HG03460 (cell line): ENCODE results near the gene MDP1.
A peak's percentile ranks its signal among the peaks of the same experiment; 100 is the strongest.

Experiments used
- ATAC-seq: cut with Tn5 transposase; IDR thresholded peaks from one replicate; pipeline ENCODE4 v1.9.1; 2021; ENCODE audit not compliant: unreplicated experiment

MDP1 gene

DNA sequence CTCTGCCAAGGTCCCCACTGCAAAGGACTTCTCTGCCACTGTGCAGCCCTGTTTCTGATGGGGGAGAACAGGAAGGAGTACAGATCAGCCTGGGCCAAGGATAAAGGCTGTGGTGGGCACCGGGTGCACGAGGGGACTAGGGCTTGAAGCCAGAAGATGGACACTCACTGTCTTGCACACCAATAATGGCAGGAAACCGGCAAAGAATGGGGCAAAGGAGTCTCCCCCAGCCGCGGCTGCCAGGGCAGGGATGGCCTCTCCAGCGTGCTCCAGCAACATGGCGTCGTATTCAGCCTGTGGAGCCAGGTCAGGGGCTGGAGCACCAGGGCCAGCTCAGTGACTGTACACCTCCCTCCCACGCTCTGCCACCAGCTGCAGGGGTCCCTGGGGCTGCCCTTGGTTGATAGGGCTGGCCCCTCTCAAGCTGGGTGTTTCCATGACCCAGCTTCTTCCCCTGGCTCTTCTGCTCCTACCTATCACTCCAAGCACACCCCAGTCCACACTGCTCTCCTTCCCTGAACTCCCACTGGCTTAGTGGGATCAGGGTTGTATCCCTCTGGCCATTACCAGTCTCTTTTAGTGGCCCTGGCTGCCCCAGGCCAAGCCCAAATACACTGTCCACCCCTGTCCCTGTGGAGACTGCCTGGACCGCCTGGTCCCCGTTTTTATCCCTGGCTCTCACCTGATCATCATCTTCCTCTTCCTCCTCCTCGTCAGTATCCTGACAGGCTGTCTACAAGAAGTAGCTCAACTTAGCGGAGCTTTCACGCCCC lies 33.6 kb downstream of the MDP1 start:
- ATAC-seq: no peak

DNA sequence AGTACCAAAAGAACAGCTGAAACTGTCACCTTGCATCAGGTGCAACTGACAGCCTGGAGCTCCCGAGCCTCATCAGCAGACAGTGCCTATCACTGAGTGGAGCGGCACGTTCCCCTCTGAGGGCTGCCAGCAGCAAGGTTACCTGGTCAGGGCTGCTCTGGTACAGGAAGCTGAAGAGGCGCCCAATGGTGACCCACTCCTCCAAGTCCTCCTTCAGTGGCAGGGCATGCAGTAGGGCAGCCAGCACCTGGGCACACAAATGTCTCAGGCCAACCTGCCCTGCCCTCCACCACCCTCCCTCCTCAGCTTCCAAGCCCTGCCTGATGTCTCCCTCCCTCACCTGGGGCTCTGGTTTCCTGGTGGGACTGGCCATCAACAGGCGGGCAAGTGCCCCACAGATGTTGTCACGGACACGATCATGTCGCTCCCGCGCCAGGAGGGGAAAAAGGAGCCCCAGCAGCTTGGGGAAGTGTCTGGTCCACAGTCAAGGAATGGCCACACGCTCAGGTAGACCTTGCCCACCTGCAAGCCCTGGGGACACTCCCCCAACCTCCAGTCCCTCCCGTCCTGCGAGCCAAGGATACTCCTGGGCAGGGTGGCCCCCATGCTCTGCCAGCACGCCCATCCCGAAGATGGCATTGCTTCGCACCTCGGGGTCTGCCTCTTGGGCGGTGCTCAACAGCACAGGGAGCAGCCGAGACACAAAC lies 34.3 kb downstream of the MDP1 start:
- ATAC-seq: no peak

DNA sequence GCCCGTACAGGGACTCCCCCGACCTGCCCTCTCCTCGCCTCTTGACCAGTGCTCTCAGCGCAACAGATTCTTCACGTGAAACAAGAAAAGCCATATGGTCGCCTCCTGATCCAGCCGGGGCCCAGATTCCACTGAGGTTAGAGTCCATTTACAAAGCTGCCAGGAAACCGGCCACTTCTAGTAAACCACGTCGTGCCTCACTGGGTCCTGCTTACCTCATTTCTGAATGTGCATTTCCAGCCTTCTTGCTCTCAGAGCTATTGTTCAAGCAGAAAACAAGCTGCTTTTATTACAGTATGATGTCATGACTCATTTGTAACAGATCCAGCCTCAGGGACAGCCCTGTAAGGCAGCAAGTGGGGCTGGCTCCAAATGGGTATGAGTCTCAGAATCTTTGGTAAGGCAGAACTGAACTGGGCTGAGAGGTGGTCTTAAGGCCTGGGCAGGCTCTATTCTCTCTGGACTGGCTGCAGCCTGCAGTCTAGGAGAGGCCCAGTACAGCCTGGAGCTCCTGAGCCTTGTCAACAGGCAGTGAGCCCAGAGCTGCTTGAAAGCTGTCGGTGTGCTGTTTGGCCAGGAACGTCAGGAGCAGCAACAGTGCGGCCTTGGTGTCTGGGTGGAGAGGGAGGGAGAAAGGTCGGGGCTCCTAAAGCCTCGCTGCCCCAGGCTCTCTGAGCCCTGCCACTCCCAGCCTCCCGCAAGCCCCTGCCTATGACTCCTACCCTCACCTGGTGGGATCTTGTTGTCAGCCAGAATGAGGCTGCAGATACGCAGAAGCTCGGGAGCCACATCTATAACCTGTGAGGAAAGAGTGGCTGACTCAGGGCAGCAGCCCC lies 35.7 kb downstream of the MDP1 start:
- no peak for ATAC-seq

DNA sequence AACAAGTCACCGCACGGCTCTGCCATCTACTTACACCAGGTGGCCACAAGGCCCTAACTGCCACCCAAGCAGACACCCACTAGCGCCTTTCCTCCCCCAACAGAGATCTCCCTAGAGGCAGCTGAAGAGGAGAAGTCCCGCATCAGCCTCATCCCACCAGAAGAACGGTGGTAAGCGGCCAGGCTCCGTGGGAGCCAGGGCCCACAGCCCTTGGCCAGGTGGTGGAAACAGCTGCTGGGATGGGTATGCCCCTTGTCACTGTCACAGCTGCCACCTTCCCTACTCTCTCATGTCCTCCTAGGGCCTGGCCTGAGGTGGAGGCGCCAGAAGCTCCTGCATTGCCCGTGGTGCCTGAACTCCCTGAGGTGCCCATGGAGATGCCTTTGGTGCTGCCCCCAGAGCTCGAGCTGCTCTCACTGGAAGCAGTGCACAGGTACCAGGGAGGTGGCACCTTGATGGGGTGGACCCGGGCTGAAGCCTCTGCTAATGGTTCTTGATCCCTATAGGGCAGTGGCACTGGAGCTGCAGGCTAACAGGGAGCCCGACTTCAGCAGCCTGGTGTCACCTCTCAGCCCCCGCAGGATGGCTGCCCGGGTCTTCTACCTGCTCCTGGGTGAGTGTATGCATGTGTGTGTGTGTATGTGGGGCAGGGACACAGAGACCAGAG lies 36.4 kb downstream of the MDP1 start:
- no peak for ATAC-seq

DNA sequence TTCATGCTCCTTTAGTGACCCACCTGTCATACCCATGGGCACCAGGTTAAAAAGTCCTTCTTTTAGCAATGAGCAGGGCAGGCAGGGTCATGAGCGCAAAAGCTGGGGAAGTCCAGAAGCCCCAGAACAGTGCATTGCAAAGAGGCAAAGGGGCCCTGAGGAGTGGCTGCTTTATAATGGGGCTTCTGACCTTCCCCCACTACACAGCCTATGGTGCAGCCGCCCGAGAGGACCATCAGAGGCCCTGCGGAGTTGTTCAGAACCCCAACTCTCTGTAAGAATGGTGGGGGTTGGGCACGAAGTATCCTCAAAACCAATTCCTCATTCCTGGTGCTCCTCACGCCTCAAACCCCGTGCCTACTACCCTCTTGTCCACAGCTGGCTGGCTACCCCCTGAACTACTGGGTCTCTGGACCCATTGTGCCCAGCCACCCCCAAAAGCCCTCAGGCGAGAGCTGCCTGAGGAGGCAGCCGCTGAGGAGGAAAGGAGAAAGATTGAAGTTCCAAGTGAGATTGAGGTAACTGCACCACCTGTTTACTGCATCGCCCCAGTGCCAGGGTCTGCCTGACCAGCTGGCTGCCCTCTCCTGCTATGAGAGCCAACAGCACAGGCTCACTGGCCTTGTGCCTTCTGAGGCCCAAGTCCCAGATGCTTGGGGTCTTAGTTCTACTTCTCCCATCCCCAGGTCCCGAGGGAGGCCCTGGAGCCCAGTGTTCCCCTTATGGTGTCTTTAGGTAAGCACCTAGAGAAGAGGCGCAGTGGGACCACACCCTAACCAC lies 37.3 kb downstream of the MDP1 start:
- ATAC-seq: no peak

DNA sequence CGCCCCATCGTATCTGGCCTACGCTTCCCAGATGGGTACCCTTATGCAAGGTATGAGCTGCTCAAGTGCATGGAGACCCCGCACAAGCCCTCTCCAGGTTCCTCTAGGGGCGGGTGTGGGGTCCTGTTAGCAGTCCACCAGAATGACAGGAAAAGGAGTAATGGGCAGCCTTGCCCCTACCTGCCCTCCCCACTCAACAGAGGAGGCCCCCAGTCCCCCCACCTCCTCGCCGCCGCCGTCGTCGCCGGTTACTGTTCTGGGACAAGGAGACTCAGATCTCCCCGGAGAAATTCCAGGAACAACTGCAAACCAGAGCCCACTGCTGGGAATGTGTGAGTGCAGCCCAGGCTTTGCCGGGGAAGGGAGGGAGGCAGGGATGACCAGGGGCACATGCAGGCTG lies 38.0 kb downstream of the MDP1 start:
- no peak for ATAC-seq

DNA sequence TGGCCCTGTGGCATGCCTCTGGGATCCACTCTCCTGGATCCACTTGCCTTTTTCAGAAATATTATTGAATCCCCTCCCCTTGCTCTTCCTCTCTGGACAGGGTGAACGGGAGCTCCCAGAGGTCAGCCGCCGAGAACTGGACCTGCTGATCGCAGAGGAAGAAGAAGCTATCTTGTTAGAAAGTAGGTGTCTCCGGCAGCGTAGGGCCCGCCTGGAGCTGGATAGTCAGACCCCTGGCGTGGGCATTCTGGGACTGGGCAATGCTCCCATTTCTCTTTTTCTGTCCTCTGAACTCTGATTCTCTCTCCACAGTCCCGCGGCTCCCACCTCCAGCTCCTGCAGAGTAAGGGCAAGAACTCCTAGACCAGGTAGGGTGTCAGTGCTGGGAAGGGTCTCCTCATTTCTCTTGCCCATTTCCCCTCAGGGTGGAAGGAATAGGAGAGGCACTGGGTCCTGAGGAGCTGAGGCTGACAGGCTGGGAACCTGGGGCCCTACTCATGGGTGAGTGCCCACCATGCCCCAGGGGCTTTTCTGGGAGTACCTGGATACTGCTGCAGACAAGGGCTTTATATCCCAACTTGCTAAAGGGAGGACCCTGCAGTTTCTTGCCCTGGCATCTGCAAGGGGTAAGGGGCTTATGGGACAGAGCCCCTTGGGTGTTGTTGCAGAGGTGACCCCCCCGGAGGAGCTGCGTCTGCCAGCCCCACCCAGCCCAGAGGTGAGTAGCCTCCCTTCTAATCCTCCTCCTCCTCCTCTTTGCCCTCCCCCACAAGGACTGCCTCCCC lies 38.6 kb downstream of the MDP1 start:
- ATAC-seq: no peak

DNA sequence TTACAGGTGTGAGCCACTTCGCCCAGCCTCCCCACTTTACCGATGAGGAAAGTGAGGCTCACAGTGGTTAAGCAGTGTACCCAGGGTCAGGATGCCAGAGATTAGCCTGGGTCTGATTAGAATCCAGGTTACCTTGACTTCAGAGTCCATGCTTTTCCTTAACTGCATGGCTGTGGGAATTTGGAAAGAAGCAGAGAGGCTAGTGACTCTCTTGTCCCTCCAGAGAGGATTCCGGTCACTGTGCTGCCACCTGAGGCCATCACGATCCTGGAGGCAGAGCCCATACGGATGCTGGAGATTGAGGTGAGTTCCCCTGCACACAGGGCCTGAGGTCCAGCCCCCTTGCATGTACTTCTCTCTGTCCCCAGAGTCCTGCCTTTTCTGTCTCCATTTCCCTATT lies 39.3 kb downstream of the MDP1 start:
- ATAC-seq: no peak

DNA sequence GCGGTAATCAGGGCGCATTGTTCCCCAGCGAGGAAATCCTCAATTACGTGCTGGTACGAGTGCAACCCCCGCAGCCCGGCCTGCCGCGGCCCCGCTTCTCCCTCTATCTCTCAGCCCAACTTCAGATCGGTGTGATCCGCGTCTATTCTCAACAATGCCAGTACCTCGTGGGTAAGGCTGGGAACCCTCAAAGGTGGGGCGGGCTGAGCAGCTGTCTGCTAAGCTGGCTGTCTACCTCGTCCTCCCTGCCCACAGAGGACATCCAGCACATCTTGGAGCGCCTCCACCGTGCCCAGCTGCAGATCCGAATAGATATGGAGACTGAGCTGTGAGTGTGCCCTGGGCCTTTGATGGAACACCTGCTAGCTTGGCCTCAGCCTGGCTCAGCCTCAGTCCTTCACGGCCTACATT lies 43.0 kb downstream of the MDP1 start:
- no peak for ATAC-seq

DNA sequence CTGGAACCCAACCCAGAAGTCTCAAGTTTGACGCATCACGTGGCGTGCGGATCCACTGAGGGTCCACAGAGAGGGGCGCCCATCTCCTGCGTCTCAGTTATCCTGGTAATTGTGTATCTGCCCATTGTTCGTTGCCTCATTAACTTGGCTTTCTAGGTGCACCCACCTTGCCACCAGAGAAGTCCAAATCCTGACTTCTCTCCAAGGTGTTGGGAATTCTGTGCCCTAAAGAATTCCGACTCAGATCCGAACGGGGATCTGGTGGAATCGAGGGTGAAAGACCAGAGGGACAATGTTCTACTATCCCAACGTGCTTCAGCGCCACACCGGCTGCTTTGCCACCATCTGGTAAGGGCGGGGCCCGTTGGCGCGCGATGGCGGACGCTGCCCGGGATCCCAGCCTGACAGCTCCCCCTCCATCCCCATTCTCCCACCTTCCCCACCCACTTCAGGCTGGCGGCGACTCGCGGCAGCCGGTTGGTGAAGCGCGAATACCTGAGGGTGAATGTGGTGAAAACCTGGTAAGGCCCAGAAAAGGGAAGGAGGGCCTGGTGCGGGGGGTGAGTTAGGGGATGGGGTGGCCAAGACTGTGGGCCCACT lies 43.5 kb downstream of the MDP1 start:
- no peak for ATAC-seq

DNA sequence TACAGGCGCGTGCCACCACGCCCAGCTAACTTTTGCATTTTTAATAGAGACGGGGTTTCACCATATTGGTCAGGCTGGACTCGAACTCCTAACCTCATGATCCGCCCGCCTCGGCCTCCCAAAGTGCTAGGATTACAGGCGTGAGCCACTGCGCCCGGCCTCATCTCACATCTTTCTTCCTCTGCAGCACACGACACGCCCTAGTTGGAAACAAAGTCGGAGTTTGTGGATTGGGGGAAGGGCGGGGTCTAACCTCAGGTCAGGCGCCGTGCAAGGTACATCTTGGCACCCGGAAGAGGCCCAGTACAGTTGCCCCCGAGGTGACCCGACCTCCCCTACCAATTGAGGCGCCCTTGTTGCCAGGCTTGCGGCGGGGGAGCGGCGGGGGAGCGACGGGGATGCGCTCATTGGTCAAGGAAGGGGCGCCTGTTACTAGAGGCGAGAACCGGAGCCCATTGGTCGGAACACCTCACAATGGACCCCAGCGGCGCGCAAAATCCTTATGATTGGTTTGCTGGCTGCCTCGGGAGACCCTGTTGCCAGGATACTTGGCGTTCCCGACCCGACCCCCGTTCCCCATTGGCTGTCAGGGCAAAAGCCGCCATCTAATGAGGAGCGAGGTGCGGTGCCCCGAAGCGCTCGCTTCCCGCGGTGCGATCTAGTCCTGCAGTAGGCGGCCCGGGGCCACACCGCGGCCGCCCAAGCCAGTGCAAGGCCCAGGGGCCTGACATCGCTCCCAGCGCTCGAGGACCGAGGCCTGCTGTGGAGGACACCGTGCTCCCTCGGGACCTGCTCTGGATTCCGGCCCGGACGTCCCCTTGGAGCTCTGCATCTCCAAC lies 44.2 kb downstream of the MDP1 start, which contains the start of gene REC8:
Gene REC8, plus strand, starts transcription at position 659 of the 839 bp plus-strand sequence. CDS start 473 bp downstream, outside the sequence.
- ATAC-seq: peak; percentile 88

DNA sequence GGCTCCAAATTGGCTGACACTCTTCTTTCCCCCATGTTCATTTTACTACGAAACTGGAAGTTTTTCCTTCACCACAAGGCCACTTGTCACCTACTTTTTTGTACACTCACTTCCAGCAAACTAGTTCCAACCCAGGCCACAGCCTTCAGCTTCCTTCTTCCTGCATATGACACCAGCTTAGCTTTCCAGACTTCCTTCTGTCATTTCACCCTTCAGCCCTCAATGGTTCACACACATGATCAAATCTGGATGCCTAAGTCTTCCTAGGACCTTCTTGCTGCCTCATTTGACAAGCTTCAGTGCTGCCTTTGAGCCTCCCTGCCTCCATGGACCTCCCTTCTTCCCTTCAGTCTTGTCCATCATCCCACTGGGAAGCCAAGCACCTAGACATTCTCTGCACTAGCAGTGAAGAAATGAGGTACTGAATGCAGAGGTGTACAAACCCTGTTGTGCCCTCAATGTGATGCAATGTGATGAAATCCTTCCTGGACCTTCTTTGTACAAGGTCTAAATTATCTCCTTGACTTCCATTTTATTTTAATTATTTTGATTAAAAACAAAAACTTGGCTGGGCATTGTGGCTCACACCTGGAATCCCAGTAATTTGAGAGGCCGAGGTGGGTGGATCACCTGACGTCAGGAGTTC lies 48.3 kb downstream of the MDP1 start:
- ATAC-seq: no peak

DNA sequence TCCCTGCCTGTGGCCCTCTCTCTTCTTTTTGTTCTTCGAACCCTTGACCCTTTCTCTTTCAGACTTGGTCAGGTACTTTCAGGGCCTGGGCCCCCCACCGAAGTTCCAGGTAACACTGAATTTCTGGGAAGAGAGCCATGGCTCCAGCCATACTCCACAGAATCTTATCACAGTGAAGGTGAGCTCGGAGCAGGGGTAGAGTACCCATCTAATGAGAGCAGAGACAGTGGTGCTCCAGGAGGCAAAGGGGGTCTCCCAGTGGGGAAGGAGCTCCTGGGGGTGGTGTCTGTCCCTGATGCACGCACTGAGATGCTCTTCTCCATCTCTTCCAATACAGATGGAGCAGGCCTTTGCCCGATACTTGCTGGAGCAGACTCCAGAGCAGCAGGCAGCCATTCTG lies 50.1 kb downstream of the MDP1 start:
- ATAC-seq: no peak

DNA sequence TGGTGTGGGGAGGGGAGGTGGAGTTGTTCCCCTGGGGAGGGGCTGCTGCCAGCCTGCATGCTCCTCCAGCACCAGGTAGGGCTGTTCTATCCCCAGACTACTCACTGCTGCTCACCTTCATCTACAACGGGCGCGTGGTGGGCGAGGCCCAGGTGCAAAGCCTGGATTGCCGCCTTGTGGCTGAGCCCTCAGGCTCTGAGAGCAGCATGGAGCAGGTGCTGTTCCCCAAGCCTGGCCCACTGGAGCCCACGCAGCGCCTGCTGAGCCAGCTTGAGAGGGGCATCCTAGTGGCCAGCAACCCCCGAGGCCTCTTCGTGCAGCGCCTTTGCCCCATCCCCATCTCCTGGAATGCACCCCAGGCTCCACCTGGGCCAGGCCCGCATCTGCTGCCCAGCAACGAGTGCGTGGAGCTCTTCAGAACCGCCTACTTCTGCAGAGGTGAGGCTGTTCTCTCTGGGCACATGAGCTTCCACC lies 51.3 kb downstream of the MDP1 start:
- no peak for ATAC-seq
